Lower lobe of right lung (tissue), 2 donors: Measurements from ENCODE around the gene BIRC2. TPM values are rescaled to one million over a fixed set of nuclear protein-coding genes. Genes with fewer than 3 reads are reported as not detected.

Experiments used
- ATAC-seq, 2 donors: fragments of 200-7000 bp; cut with Tn5 transposase; one replicate each; pipeline ENCODE4 v1.9.1; 2020 to 2022; ENCODE audit warnings: mild to moderate bottlenecking in 2 of 2, moderate library complexity in 2 of 2
- DNase-seq: peaks from one replicate; pipeline ENCODE4 v3.0.0-alpha.2; 2020
- H3K27ac ChIP-seq: fragments of 200-600 bp; one replicate; pipeline ENCODE4 v1.8.0; 2022
- H3K27me3 ChIP-seq: fragments of 200-600 bp; one replicate; pipeline ENCODE4 v1.8.0; 2022; ENCODE audit warnings: low read depth
- H3K36me3 ChIP-seq: fragments of 200-600 bp; one replicate; pipeline ENCODE4 v1.8.0; 2022; ENCODE audit warnings: mild to moderate bottlenecking
- H3K4me1 ChIP-seq: fragments of 200-600 bp; one replicate; pipeline ENCODE4 v1.8.0; 2022
- H3K4me3 ChIP-seq: fragments of 200-600 bp; one replicate; pipeline ENCODE4 v1.8.0; 2022; ENCODE audit warnings: mild to moderate bottlenecking
- H3K9me3 ChIP-seq: fragments of 200-600 bp; one replicate; pipeline ENCODE4 v1.8.0; 2022
- CTCF ChIP-seq: fragments of 200-600 bp; IDR thresholded peaks from one replicate; pipeline ENCODE4 v1.8.0; 2022; ENCODE audit warnings: antibody characterized with exemption, mild to moderate bottlenecking
- intact Hi-C: fragments of 100-400 bp; cut with DNase I; formaldehyde crosslinking; loops from one replicate; pipeline ENCODE4 v1.11.0; 2022
- total RNA-seq: library from RNA; stranded (reverse); fragmentation: NEBNext Ultra II Directional; extraction: Animal tissue kit (Norgen Biotek cat#: 25700); gene quantifications from one replicate; pipeline ENCODE4 v1.2.1, GENCODE V29; 2021
- donor health status: DM: no; HTN: yes; CAD: no; lungs with severe emphysema.

BIRC2 gene
- total RNA-seq, 1 donor from 2014 or later: 46.0 TPM

- Histone ChIP-seq H3K4me1 (peaks cover 13% of the 10 kb centered on the region), H3K9me3 (peaks cover 7% of the 10 kb centered on the region), H3K27ac (no peak overlapping the region), H3K36me3 (no peaks in the 10 kb centered on the region), H3K27me3 (no peaks in the 10 kb centered on the region), H3K4me3 (no peak overlapping the region)
- TF ChIP-seq CTCF: no peak
- DNase-seq (no peak), ATAC-seq (peak; percentile 74 to 79)
- intact Hi-C loops: no loop called here
These were observed 67.5 kb downstream of the BIRC2 start for GRCh38 chr11:102414559-102414958.

- H3K27me3 ChIP-seq: no peaks in the 10 kb centered on the region
- no peak overlapping the region for H3K4me3 ChIP-seq
- DNase-seq (no peak), ATAC-seq (no peak)
- intact Hi-C loops: no loop called here
- peaks cover 10% of the 10 kb centered on the region for H3K4me1 ChIP-seq
- no peaks in the 10 kb centered on the region for H3K36me3 ChIP-seq
- TF ChIP-seq CTCF: no peak
- H3K9me3 ChIP-seq: peaks cover 7% of the 10 kb centered on the region
- no peak overlapping the region for H3K27ac ChIP-seq
These were observed 68.4 kb downstream of the BIRC2 start for GRCh38 chr11:102415304-102415916.

- intact Hi-C loops: no loop called here
- no peaks in the 10 kb centered on the region for H3K27me3 ChIP-seq
- H3K4me3 ChIP-seq: no peak overlapping the region
- no peaks in the 10 kb centered on the region for H3K36me3 ChIP-seq
- H3K27ac ChIP-seq: no peak overlapping the region
- DNase-seq: no peak
- no peak for ATAC-seq
- peaks cover 7% of the 10 kb centered on the region for H3K9me3 ChIP-seq
- no peak for TF ChIP-seq CTCF
- peaks cover 5% of the 10 kb centered on the region for H3K4me1 ChIP-seq
These were observed 70.0 kb downstream of the BIRC2 start for GRCh38 chr11:102416976-102417375.

- no peak for TF ChIP-seq CTCF
- no peak overlapping the region for H3K27ac ChIP-seq
- H3K4me1 ChIP-seq: peaks cover 5% of the 10 kb centered on the region
- H3K27me3 ChIP-seq: no peaks in the 10 kb centered on the region
- H3K4me3 ChIP-seq: no peak overlapping the region
- DNase-seq (no peak), ATAC-seq (no peak)
- H3K36me3 ChIP-seq: no peaks in the 10 kb centered on the region
- H3K9me3 ChIP-seq: peaks cover 7% of the 10 kb centered on the region
- intact Hi-C loops: no loop called here
These were observed 72.2 kb downstream of the BIRC2 start for GRCh38 chr11:102419181-102419580.

- TF ChIP-seq CTCF: no peak
- Histone ChIP-seq H3K36me3 (no peaks in the 10 kb centered on the region), H3K4me1 (no peaks in the 10 kb centered on the region), H3K9me3 (peaks cover 7% of the 10 kb centered on the region), H3K4me3 (no peak overlapping the region), H3K27ac (no peak overlapping the region), H3K27me3 (no peaks in the 10 kb centered on the region)
- ATAC-seq (no peak), DNase-seq (no peak)
- intact Hi-C loops: no loop called here
These were observed 73.5 kb downstream of the BIRC2 start for GRCh38 chr11:102420547-102420946.
